GM23338 (cell line): ENCODE results near the gene SLC39A7. TPM values are rescaled to one million over a fixed set of nuclear protein-coding genes. Genes with fewer than 3 reads are reported as not detected.

Source experiments
- ATAC-seq: fragments of 200-7000 bp; cut with Tn5 transposase; 3 replicates; pipeline ENCODE4 v1.9.1; 2020
- DNase-seq: peaks from one replicate; pipeline ENCODE4 v3.0.0-alpha.2; 2015; ENCODE audit warnings: low spot score
- H2AFZ ChIP-seq: fragments of 200-600 bp; sonication (generic); 2 replicates; pipeline ENCODE4 v1.8.0; 2016; ENCODE audit warnings: antibody characterized with exemption, mild to moderate bottlenecking, moderate library complexity
- H3F3A ChIP-seq: fragments of 200-600 bp; sonication (generic); replicated peaks from 2 replicates; pipeline ENCODE4 v1.8.0; 2017; ENCODE audit warnings: antibody characterized with exemption, mixed run types, low read depth
- H3K27ac ChIP-seq: fragments of 200-600 bp; sonication (generic); 2 replicates; pipeline ENCODE4 v1.6.1; 2016; ENCODE audit warnings: low read depth
- H3K27me3 ChIP-seq: fragments of 200-600 bp; sonication (generic); 2 replicates; pipeline ENCODE4 v1.8.0; 2016; ENCODE audit warnings: mild to moderate bottlenecking, mixed run types, moderate library complexity; ENCODE audit not compliant: insufficient read depth
- H3K36me3 ChIP-seq: fragments of 200-600 bp; sonication (generic); 2 replicates; pipeline ENCODE4 v1.8.0; 2016; ENCODE audit warnings: mild to moderate bottlenecking; ENCODE audit not compliant: insufficient read depth
- H3K4me1 ChIP-seq: fragments of 200-600 bp; sonication (generic); 2 replicates; pipeline ENCODE4 v1.8.0; 2016; ENCODE audit warnings: mild to moderate bottlenecking, moderate library complexity; ENCODE audit not compliant: insufficient read depth
- H3K4me2 ChIP-seq: fragments of 200-600 bp; sonication (generic); 2 replicates; pipeline ENCODE4 v1.7.1; 2017; ENCODE audit warnings: mixed run types
- H3K4me3 ChIP-seq: fragments of 200-600 bp; sonication (generic); 2 replicates; pipeline ENCODE4 v1.6.1; 2016; ENCODE audit warnings: mixed run types
- H3K79me2 ChIP-seq: fragments of 200-600 bp; sonication (generic); replicated peaks from 2 replicates; pipeline ENCODE4 v1.8.0; 2017; ENCODE audit warnings: mild to moderate bottlenecking; ENCODE audit not compliant: insufficient read depth
- H3K9me2 ChIP-seq: fragments of 200-600 bp; sonication (generic); 2 replicates; pipeline ENCODE4 v1.8.0; 2017; ENCODE audit not compliant: insufficient read depth
- H4K20me1 ChIP-seq: fragments of 200-600 bp; sonication (generic); replicated peaks from 2 replicates; pipeline ENCODE4 v1.8.0; 2017; ENCODE audit warnings: mild to moderate bottlenecking; ENCODE audit not compliant: insufficient read depth
- H3K27ac Mint-ChIP-seq: 2 replicates; pipeline ENCODE4 v1.8.0; 2020; ENCODE audit warnings: inconsistent platforms, mild to moderate bottlenecking, moderate library complexity, mixed read lengths
- H3K27me3 Mint-ChIP-seq: 3 replicates; pipeline ENCODE4 v1.8.0; 2022; ENCODE audit warnings: low read depth, mild to moderate bottlenecking, moderate library complexity, mixed read lengths, inconsistent platforms; ENCODE audit not compliant: insufficient read depth, poor library complexity
- H3K36me3 Mint-ChIP-seq: 3 replicates; pipeline ENCODE4 v1.8.0; 2021; ENCODE audit warnings: low read depth, mild to moderate bottlenecking, inconsistent platforms, moderate library complexity, mixed read lengths
- H3K4me1 Mint-ChIP-seq: 3 replicates; pipeline ENCODE4 v1.8.0; 2020; ENCODE audit warnings: mild to moderate bottlenecking, inconsistent platforms, mixed read lengths
- H3K4me3 Mint-ChIP-seq: 3 replicates; pipeline ENCODE4 v1.8.0; 2021; ENCODE audit warnings: moderate library complexity, mild to moderate bottlenecking, inconsistent platforms, mixed read lengths
- H3K9me3 Mint-ChIP-seq: 3 replicates; pipeline ENCODE4 v1.8.0; 2020; ENCODE audit warnings: moderate library complexity, mild to moderate bottlenecking, inconsistent platforms, mixed read lengths
- EZH2 ChIP-seq: fragments of 200-600 bp; sonication (generic); IDR thresholded peaks from one replicate; pipeline ENCODE4 v1.8.0; 2017; ENCODE audit warnings: antibody characterized with exemption, mild to moderate bottlenecking, low read depth; ENCODE audit not compliant: unreplicated experiment
- EZH2phosphoT487 ChIP-seq: fragments of 200-600 bp; sonication (generic); IDR thresholded peaks from one replicate; pipeline ENCODE4 v1.8.1; 2018; ENCODE audit warnings: antibody characterized with exemption; ENCODE audit not compliant: unreplicated experiment
- POLR2AphosphoS5 ChIP-seq: IDR thresholded peaks from 2 replicates; pipeline ENCODE4 v1.6.1; 2016; ENCODE audit warnings: antibody characterized with exemption, low read depth
- STAT1 ChIP-seq: IDR thresholded peaks from one replicate; pipeline ENCODE4 v1.6.1; 2016; ENCODE audit warnings: antibody characterized with exemption; ENCODE audit not compliant: unreplicated experiment
- ZNF114 ChIP-seq: fragments of 250-450 bp; sonication (Bioruptor Pico); IDR thresholded peaks from 2 replicates; pipeline ENCODE4 v1.5.0; 2020; ENCODE audit warnings: mild to moderate bottlenecking, moderate library complexity
- polyA plus RNA-seq: library from polyadenylated mRNA; unstranded; fragments of >200 nt; fragmentation: Nextera tagmentation; extraction: Ambion mirVana; gene quantifications from 2 replicates; pipeline ENCODE4 v1.2.1, GENCODE V29; 2016
- total RNA-seq: library from RNA; depleted of rRNA; stranded (reverse); fragments of >200 nt; shearing (Covaris generic); gene quantifications from 2 replicates; pipeline ENCODE4 v1.2.3, GENCODE V29; 2014
- TF ChIP-seq, protein P1 (sequence below): IDR thresholded peaks from 2 replicates; pipeline ENCODE4 v1.6.1; 2016; ENCODE audit warnings: antibody characterized with exemption
- TF ChIP-seq, protein P2 (sequence below): IDR thresholded peaks from one replicate; pipeline ENCODE4 v1.6.1; 2018; ENCODE audit warnings: antibody characterized with exemption; ENCODE audit not compliant: unreplicated experiment

SLC39A7 gene
- total and polyA plus RNA-seq, 2 experiments from 2014 or later: 9.0 to 75.9 TPM

GRCh38 chr6:33212857-33213165, 12.1 kb downstream of the SLC39A7 start:
- Mint-ChIP-seq H3K27me3 (peaks cover 73% of the 10 kb centered on the region), H3K36me3 (peaks cover 19% of the 10 kb centered on the region), H3K4me1 (peaks cover 40% of the 10 kb centered on the region), H3K9me3 (no peaks in the 10 kb centered on the region; the same call in 2 of the 3 replicates), H3K4me3 (peak overlapping the region; percentile 92), H3K27ac (no peak overlapping the region)
- no peaks in the 10 kb centered on the region for H3K36me3 ChIP-seq
- ATAC-seq: no peak
- no peak overlapping the region for H3K27ac ChIP-seq
- H2AFZ ChIP-seq: no peak overlapping the region
- H4K20me1 ChIP-seq: peaks cover 15% of the 10 kb centered on the region; the same call in 1 of the 2 replicates
- TF ChIP-seq, protein P1, sequence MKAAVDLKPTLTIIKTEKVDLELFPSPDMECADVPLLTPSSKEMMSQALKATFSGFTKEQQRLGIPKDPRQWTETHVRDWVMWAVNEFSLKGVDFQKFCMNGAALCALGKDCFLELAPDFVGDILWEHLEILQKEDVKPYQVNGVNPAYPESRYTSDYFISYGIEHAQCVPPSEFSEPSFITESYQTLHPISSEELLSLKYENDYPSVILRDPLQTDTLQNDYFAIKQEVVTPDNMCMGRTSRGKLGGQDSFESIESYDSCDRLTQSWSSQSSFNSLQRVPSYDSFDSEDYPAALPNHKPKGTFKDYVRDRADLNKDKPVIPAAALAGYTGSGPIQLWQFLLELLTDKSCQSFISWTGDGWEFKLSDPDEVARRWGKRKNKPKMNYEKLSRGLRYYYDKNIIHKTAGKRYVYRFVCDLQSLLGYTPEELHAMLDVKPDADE: no peak
- TF ChIP-seq EZH2: peak; percentile 29
- H3K4me2 ChIP-seq: peak overlapping the region; percentile 99
- H3K4me1 ChIP-seq: peaks cover 44% of the 10 kb centered on the region
- DNase-seq: no peak
- H3K9me2 ChIP-seq: no peaks in the 10 kb centered on the region
- peaks cover 5% of the 10 kb centered on the region; the same call in 1 of the 2 replicates for H3K79me2 ChIP-seq
- H3K4me3 ChIP-seq: peak overlapping the region; percentile 90
- H3F3A ChIP-seq: peaks cover 7% of the 10 kb centered on the region; the same call in 1 of the 2 replicates
- peaks cover 92% of the 10 kb centered on the region for H3K27me3 ChIP-seq

DNA sequence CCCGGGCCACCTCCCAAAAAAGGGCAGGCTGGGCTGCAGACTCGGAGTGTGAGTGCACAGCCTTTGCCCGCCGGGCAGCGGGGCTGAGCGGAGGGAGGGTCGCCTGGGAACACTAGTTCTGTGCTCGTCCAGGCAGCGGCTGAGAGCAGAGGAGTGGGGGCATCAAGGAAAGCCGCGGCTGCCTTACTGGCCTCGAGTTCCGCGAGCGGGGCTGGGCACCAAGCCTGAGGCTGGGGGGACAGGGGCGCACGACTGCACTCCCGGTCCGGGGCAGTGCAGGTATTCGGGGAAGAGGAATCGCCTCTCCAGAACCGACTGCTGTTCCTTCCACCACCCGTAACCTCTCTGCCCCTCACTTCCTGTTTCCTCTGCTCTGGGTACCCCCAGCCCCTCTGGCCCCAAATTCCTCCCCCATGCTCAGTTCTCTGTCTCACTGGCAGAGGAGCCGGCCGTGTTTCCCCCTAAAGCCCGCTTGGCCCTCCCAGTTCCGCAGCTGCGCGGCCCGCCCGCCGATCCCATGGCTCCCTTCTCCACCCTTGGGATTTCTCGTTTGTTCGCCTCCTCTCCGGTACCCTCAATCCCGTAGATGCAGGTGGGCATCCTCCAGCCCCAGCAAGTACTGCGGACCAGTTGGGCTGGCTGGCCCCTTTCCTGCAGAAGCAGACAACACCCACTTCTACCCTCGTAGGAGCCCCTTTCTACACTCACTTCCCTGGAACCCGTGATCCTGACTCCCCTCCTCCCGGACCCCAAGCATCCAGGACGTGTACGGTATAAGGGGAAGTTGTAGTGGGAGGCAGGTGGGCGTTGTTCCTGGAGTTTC, 12.7 kb downstream of the SLC39A7 start:
- Mint-ChIP-seq H3K27me3 (peaks cover 76% of the 10 kb centered on the region), H3K4me3 (peak overlapping the region; percentile 92), H3K36me3 (peaks cover 19% of the 10 kb centered on the region), H3K9me3 (peaks cover 3% of the 10 kb centered on the region; the same call in 1 of the 3 replicates), H3K4me1 (peaks cover 43% of the 10 kb centered on the region), H3K27ac (no peak overlapping the region)
- peaks cover 95% of the 10 kb centered on the region for H3K27me3 ChIP-seq
- peak; percentile 33 for ATAC-seq
- H3K27ac ChIP-seq: no peak overlapping the region
- DNase-seq: peak; percentile 71
- no peak for TF ChIP-seq STAT1
- TF ChIP-seq, protein P1: no peak
- TF ChIP-seq ZNF114 (CRISPR knock-in tag): no peak
- TF ChIP-seq, protein P2, sequence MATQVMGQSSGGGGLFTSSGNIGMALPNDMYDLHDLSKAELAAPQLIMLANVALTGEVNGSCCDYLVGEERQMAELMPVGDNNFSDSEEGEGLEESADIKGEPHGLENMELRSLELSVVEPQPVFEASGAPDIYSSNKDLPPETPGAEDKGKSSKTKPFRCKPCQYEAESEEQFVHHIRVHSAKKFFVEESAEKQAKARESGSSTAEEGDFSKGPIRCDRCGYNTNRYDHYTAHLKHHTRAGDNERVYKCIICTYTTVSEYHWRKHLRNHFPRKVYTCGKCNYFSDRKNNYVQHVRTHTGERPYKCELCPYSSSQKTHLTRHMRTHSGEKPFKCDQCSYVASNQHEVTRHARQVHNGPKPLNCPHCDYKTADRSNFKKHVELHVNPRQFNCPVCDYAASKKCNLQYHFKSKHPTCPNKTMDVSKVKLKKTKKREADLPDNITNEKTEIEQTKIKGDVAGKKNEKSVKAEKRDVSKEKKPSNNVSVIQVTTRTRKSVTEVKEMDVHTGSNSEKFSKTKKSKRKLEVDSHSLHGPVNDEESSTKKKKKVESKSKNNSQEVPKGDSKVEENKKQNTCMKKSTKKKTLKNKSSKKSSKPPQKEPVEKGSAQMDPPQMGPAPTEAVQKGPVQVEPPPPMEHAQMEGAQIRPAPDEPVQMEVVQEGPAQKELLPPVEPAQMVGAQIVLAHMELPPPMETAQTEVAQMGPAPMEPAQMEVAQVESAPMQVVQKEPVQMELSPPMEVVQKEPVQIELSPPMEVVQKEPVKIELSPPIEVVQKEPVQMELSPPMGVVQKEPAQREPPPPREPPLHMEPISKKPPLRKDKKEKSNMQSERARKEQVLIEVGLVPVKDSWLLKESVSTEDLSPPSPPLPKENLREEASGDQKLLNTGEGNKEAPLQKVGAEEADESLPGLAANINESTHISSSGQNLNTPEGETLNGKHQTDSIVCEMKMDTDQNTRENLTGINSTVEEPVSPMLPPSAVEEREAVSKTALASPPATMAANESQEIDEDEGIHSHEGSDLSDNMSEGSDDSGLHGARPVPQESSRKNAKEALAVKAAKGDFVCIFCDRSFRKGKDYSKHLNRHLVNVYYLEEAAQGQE: no peak
- no peak for TF ChIP-seq EZH2phosphoT487
- peak; percentile 70 for TF ChIP-seq EZH2
- peak; percentile 49; the same call in 1 of the 2 replicates for TF ChIP-seq POLR2AphosphoS5
- peaks cover 15% of the 10 kb centered on the region; the same call in 1 of the 2 replicates for H4K20me1 ChIP-seq
- H3K4me1 ChIP-seq: peaks cover 44% of the 10 kb centered on the region
- H3K79me2 ChIP-seq: peaks cover 5% of the 10 kb centered on the region; the same call in 1 of the 2 replicates
- H3K9me2 ChIP-seq: no peaks in the 10 kb centered on the region
- H3F3A ChIP-seq: peaks cover 7% of the 10 kb centered on the region; the same call in 1 of the 2 replicates
- H3K4me3 ChIP-seq: peak overlapping the region; percentile 90
- peak overlapping the region; percentile 99 for H3K4me2 ChIP-seq
- peak overlapping the region; percentile 97 for H2AFZ ChIP-seq
- H3K36me3 ChIP-seq: no peaks in the 10 kb centered on the region
